Erythroblast (primary cell): ENCODE measurements around the gene SLC20A1.

Source experiments
- GATA1 ChIP-seq: IDR thresholded peaks from 2 replicates; pipeline ENCODE4 v1.6.1; 2011; ENCODE audit warnings: low read depth, mild to moderate bottlenecking, control low read depth, low read length, moderate library complexity
- POLR2A ChIP-seq: IDR thresholded peaks from 2 replicates; pipeline ENCODE4 v1.6.1; 2011; ENCODE audit warnings: mild to moderate bottlenecking, low read length

GRCh38 chr2:112666761-112667122 lies 21.0 kb downstream of the SLC20A1 start:
- peak; percentile 7 for TF ChIP-seq POLR2A
- no peak for TF ChIP-seq GATA1
